Measurements from ENCODE around the gene NUS1. TPM values are rescaled to one million over a fixed set of nuclear protein-coding genes. Genes with fewer than 3 reads are reported as not detected.
"Not testable (repeated sequence)": the region's sequence is repeated elsewhere in the genome, so short reads cannot be mapped to it uniquely, and the experiment has no call there.

The NUS1 gene
- 10 to 100 TPM; 16.4 to 18.7 (median 17.2) TPM for polyA plus RNA-seq

GRCh38 chr6:117674991-117675657 lies at the start of gene NUS1:
NUS1 (plus strand) TSS chr6:117675469; CDS start chr6:117675671, 202 bp downstream.
- peak; percentile 97 to 98 (median 97) for DNase-seq
- H3K9me3 Mint-ChIP-seq, result no peaks in the 10 kb centered on the region
- peaks cover 2 to 19% (median 4%) of the 10 kb centered on the region in 3 donors for H3K27me3 Mint-ChIP-seq (ENCODE audit: low read depth in 3 of 3)
- H3K4me3 Mint-ChIP-seq, result peak within 1 kb of the TSS; percentile 91 to 94 (median 92)
- peaks cover 50 to 53% of the 10 kb centered on the region in 2 donors for H3K4me1 Mint-ChIP-seq
- no peaks in the 10 kb centered on the region for H3K36me3 Mint-ChIP-seq
- peak within 1 kb of the TSS; percentile 17 to 95 (median 94) for H3K27ac Mint-ChIP-seq

GRCh38 chr6:117627533-117627932 lies 47.7 kb upstream of the NUS1 start:
- Mint-ChIP-seq H3K4me3 (no peak overlapping the region), H3K27ac (no peak overlapping the region), H3K4me1 (no peaks in the 10 kb centered on the region), H3K27me3 (ENCODE audit: low read depth in 3 of 3) (peaks cover 0 to 5% (median 0%) of the 10 kb centered on the region in 3 donors), H3K36me3 (peaks cover 5 to 10% (median 8%) of the 10 kb centered on the region in 3 donors), H3K9me3 (peaks cover 4 to 27% (median 16%) of the 10 kb centered on the region in 6 donors)
- DNase-seq, result no peak

- no peak for DNase-seq
- H3K9me3 Mint-ChIP-seq, result peaks cover 4 to 22% (median 15%) of the 10 kb centered on the region in 6 donors
- peaks cover 0 to 5% (median 0%) of the 10 kb centered on the region in 3 donors for H3K27me3 Mint-ChIP-seq (ENCODE audit: low read depth in 3 of 3)
- H3K36me3 Mint-ChIP-seq, result peaks cover 4 to 5% (median 5%) of the 10 kb centered on the region in 3 donors
- H3K4me3 Mint-ChIP-seq, result no peak overlapping the region
- no peaks in the 10 kb centered on the region for H3K4me1 Mint-ChIP-seq
- H3K27ac Mint-ChIP-seq, result no peak overlapping the region
Observed at GRCh38 chr6:117629119-117629660, 46.1 kb upstream of the NUS1 start.

GRCh38 chr6:117637770-117638169 lies 37.5 kb upstream of the NUS1 start:
- peaks cover 0 to 1% (median 0%) of the 10 kb centered on the region in 3 donors for H3K27me3 Mint-ChIP-seq (ENCODE audit: low read depth in 3 of 3)
- no peaks in the 10 kb centered on the region for H3K4me1 Mint-ChIP-seq
- H3K9me3 Mint-ChIP-seq, result peaks cover 0 to 2% (median 0%) of the 10 kb centered on the region in 6 donors
- H3K27ac Mint-ChIP-seq, result no peak overlapping the region
- no peak overlapping the region for H3K4me3 Mint-ChIP-seq
- DNase-seq, result no peak
- H3K36me3 Mint-ChIP-seq, result peaks cover 0 to 4% (median 0%) of the 10 kb centered on the region in 3 donors

- Mint-ChIP-seq H3K36me3 (peaks cover 0 to 4% (median 4%) of the 10 kb centered on the region in 3 donors), H3K9me3 (peaks cover 0 to 4% (median 0%) of the 10 kb centered on the region in 6 donors), H3K27me3 (ENCODE audit: low read depth in 3 of 3) (peaks cover 0 to 5% (median 1%) of the 10 kb centered on the region in 3 donors), H3K4me3 (no peak overlapping the region), H3K4me1 (no peaks in the 10 kb centered on the region), H3K27ac (no peak overlapping the region)
- no peak for DNase-seq
Observed at GRCh38 chr6:117642976-117643375, 32.3 kb upstream of the NUS1 start.

GRCh38 chr6:117651984-117652383 lies 23.3 kb upstream of the NUS1 start:
- H3K9me3 Mint-ChIP-seq; H3K27me3 Mint-ChIP-seq (ENCODE audit: low read depth in 3 of 3); H3K27ac Mint-ChIP-seq; H3K4me1 Mint-ChIP-seq; DNase-seq; H3K4me3 Mint-ChIP-seq; H3K36me3 Mint-ChIP-seq: not testable (repeated sequence)

- no peaks in the 10 kb centered on the region for H3K4me1 Mint-ChIP-seq
- H3K27me3 Mint-ChIP-seq (ENCODE audit: low read depth in 3 of 3), result peaks cover 0 to 6% (median 5%) of the 10 kb centered on the region in 3 donors
- no peak overlapping the region for H3K4me3 Mint-ChIP-seq
Observed at GRCh38 chr6:117653949-117654348, 21.3 kb upstream of the NUS1 start.

GRCh38 chr6:117655380-117655779 lies 19.9 kb upstream of the NUS1 start:
- H3K27ac Mint-ChIP-seq, result no peak overlapping the region
- DNase-seq, result no peak

More at GRCh38 chr6:117653949-117654348, 21.3 kb upstream of the NUS1 start:
- H3K27ac Mint-ChIP-seq, result no peak overlapping the region
- peaks cover 0 to 3% (median 0%) of the 10 kb centered on the region in 3 donors for H3K36me3 Mint-ChIP-seq
- DNase-seq, result no peak
- H3K9me3 Mint-ChIP-seq, result no peaks in the 10 kb centered on the region

GRCh38 chr6:117666881-117667280 lies 8.4 kb upstream of the NUS1 start:
- no peaks in the 10 kb centered on the region for H3K9me3 Mint-ChIP-seq
- DNase-seq, result no peak

More at GRCh38 chr6:117655380-117655779, 19.9 kb upstream of the NUS1 start:
- H3K9me3 Mint-ChIP-seq, result no peaks in the 10 kb centered on the region
- H3K4me3 Mint-ChIP-seq, result no peak overlapping the region
- peaks cover 0 to 6% (median 3%) of the 10 kb centered on the region in 3 donors for H3K27me3 Mint-ChIP-seq (ENCODE audit: low read depth in 3 of 3)
- H3K4me1 Mint-ChIP-seq, result no peaks in the 10 kb centered on the region
- H3K36me3 Mint-ChIP-seq, result peaks cover 0 to 3% (median 0%) of the 10 kb centered on the region in 3 donors

GRCh38 chr6:117668736-117669135 lies 6.5 kb upstream of the NUS1 start:
- no peak overlapping the region for H3K4me3 Mint-ChIP-seq
- DNase-seq, result no peak
- H3K9me3 Mint-ChIP-seq, result no peaks in the 10 kb centered on the region
- no peaks in the 10 kb centered on the region for H3K4me1 Mint-ChIP-seq
- peaks cover under 1 to 6% (median 2%) of the 10 kb centered on the region in 3 donors for H3K27me3 Mint-ChIP-seq (ENCODE audit: low read depth in 3 of 3)
- peaks cover 0 to 3% (median 0%) of the 10 kb centered on the region in 3 donors for H3K36me3 Mint-ChIP-seq
- H3K27ac Mint-ChIP-seq, result no peak overlapping the region

More at GRCh38 chr6:117666881-117667280, 8.4 kb upstream of the NUS1 start:
- Mint-ChIP-seq H3K27me3 (ENCODE audit: low read depth in 3 of 3) (peaks cover 0 to 4% (median 2%) of the 10 kb centered on the region in 3 donors), H3K36me3 (peaks cover 0 to 3% (median 0%) of the 10 kb centered on the region in 3 donors), H3K27ac (no peak overlapping the region), H3K4me3 (no peak overlapping the region), H3K4me1 (no peaks in the 10 kb centered on the region)

GRCh38 chr6:117674503-117674902 lies 766 bp upstream of the NUS1 start:
- Mint-ChIP-seq H3K4me1 (peaks cover 44 to 47% of the 10 kb centered on the region in 2 donors), H3K36me3 (no peaks in the 10 kb centered on the region), H3K4me3 (peak overlapping the region; percentile 91 to 94 (median 92)), H3K27me3 (ENCODE audit: low read depth in 3 of 3) (peaks cover 2 to 19% (median 6%) of the 10 kb centered on the region in 3 donors), H3K9me3 (no peaks in the 10 kb centered on the region), H3K27ac (peak overlapping the region; percentile 17 to 95 (median 48))
- DNase-seq, result no peak

- DNase-seq, result peak; percentile 35 to 68 (median 52)
- peak overlapping the region; percentile 91 to 94 (median 92) for H3K4me3 Mint-ChIP-seq
- H3K27me3 Mint-ChIP-seq (ENCODE audit: low read depth in 3 of 3), result peaks cover 2 to 19% (median 4%) of the 10 kb centered on the region in 3 donors
- H3K36me3 Mint-ChIP-seq, H3K9me3 Mint-ChIP-seq: not testable (repeated sequence)
- H3K4me1 Mint-ChIP-seq, result peaks cover 56 to 60% of the 10 kb centered on the region in 2 donors
- peak overlapping the region; percentile 17 to 95 (median 91) for H3K27ac Mint-ChIP-seq
Observed at GRCh38 chr6:117675658-117676301, 511 bp downstream of the NUS1 start.

GRCh38 chr6:117676577-117677218 lies 1.4 kb downstream of the NUS1 start:
- Mint-ChIP-seq H3K9me3 (no peaks in the 10 kb centered on the region), H3K27me3 (ENCODE audit: low read depth in 3 of 3) (peaks cover 2 to 15% (median 4%) of the 10 kb centered on the region in 3 donors), H3K27ac (peak overlapping the region; percentile 17 to 87 (median 74)), H3K4me1 (peaks cover 65 to 68% of the 10 kb centered on the region in 2 donors), H3K4me3 (peak overlapping the region; percentile 73 to 91 (median 79)), H3K36me3 (no peaks in the 10 kb centered on the region)
- no peak for DNase-seq

Measured in immature natural killer cell (primary cell).